HG03354 (cell line): ENCODE data around the gene MAL.

Experiments
- ATAC-seq: cut with Tn5 transposase; IDR thresholded peaks from one replicate; pipeline ENCODE4 v1.9.1; 2021; ENCODE audit warnings: mild to moderate bottlenecking; ENCODE audit not compliant: unreplicated experiment, poor library complexity, severe bottlenecking

The MAL gene

GRCh38 chr2:95043300-95044093, 18.0 kb downstream of the MAL start:
- ATAC-seq, result no peak

- ATAC-seq, result no peak
These were observed 19.1 kb downstream of the MAL start for GRCh38 chr2:95044601-95045000.

GRCh38 chr2:95046371-95047112, 21.0 kb downstream of the MAL start:
- ATAC-seq, result no peak

- ATAC-seq, result no peak
These were observed 22.4 kb downstream of the MAL start for GRCh38 chr2:95047629-95048510.

- no peak for ATAC-seq
These were observed 23.5 kb downstream of the MAL start for GRCh38 chr2:95048825-95049682.

GRCh38 chr2:95049683-95049955, 24.1 kb downstream of the MAL start:
- ATAC-seq, result no peak

- ATAC-seq, result no peak
These were observed 24.5 kb downstream of the MAL start for GRCh38 chr2:95049961-95050360.

GRCh38 chr2:95050385-95051300, 25.1 kb downstream of the MAL start:
- no peak for ATAC-seq

- ATAC-seq, result no peak
These were observed 26.1 kb downstream of the MAL start for GRCh38 chr2:95051626-95052025.

- no peak for ATAC-seq
These were observed 26.8 kb downstream of the MAL start for GRCh38 chr2:95052307-95052706.

GRCh38 chr2:95052804-95053479, 27.4 kb downstream of the MAL start:
- no peak for ATAC-seq

GRCh38 chr2:95053543-95053942, 28.0 kb downstream of the MAL start:
- ATAC-seq, result no peak

- no peak for ATAC-seq
These were observed 28.5 kb downstream of the MAL start for GRCh38 chr2:95054016-95054415.

- ATAC-seq, result no peak
These were observed 29.8 kb downstream of the MAL start for GRCh38 chr2:95055262-95055661.

GRCh38 chr2:95056044-95056443, 30.5 kb downstream of the MAL start:
- no peak for ATAC-seq

GRCh38 chr2:95056461-95057459, 31.3 kb downstream of the MAL start:
- no peak for ATAC-seq
